Measurements from ENCODE around the gene POU3F1.

Gene POU3F1

GRCh38 chr1:38063616-38064015 is 17.0 kb upstream of the POU3F1 start:
- Histone ChIP-seq H3K4me1 (ENCODE audit: insufficient read depth, poor library complexity, severe bottlenecking) (peaks cover 3% of the 10 kb centered on the region), H3K36me3 (ENCODE audit: low read depth) (no peaks in the 10 kb centered on the region), H3K27ac (ENCODE audit: poor library complexity, severe bottlenecking) (no peak overlapping the region), H3K4me3 (ENCODE audit: severe bottlenecking) (no peak overlapping the region), H3K9me3 (ENCODE audit: severe bottlenecking) (no peaks in the 10 kb centered on the region), H3K27me3 (ENCODE audit: insufficient read depth, poor library complexity, severe bottlenecking) (no peaks in the 10 kb centered on the region)
- no peak for TF ChIP-seq CTCF (IDR thresholded peaks at IDR 0.05; ENCODE audit: poor library complexity, severe bottlenecking)
- no peak for DNase-seq (ENCODE audit: low spot score)
- no peak for ATAC-seq (ENCODE audit: low read depth)

- no peaks in the 10 kb centered on the region for H3K9me3 ChIP-seq (ENCODE audit: severe bottlenecking)
- H3K36me3 ChIP-seq (ENCODE audit: low read depth) = no peaks in the 10 kb centered on the region
- no peak overlapping the region for H3K4me3 ChIP-seq (ENCODE audit: severe bottlenecking)
- DNase-seq (ENCODE audit: low spot score) = no peak
- TF ChIP-seq CTCF (IDR thresholded peaks at IDR 0.05; ENCODE audit: poor library complexity, severe bottlenecking) = no peak
- H3K27me3 ChIP-seq (ENCODE audit: insufficient read depth, poor library complexity, severe bottlenecking) = no peaks in the 10 kb centered on the region
- no peak for ATAC-seq (ENCODE audit: low read depth)
- no peak overlapping the region for H3K27ac ChIP-seq (ENCODE audit: poor library complexity, severe bottlenecking)
- peaks cover 3% of the 10 kb centered on the region for H3K4me1 ChIP-seq (ENCODE audit: insufficient read depth, poor library complexity, severe bottlenecking)
These were observed 16.0 kb upstream of the POU3F1 start for GRCh38 chr1:38062361-38063288.

- no peaks in the 10 kb centered on the region for H3K27me3 ChIP-seq (ENCODE audit: insufficient read depth, poor library complexity, severe bottlenecking)
- H3K4me1 ChIP-seq (ENCODE audit: insufficient read depth, poor library complexity, severe bottlenecking) = peaks cover 3% of the 10 kb centered on the region
- H3K27ac ChIP-seq (ENCODE audit: poor library complexity, severe bottlenecking) = no peak overlapping the region
- no peak overlapping the region for H3K4me3 ChIP-seq (ENCODE audit: severe bottlenecking)
- H3K36me3 ChIP-seq (ENCODE audit: low read depth) = no peaks in the 10 kb centered on the region
- no peak for TF ChIP-seq CTCF (IDR thresholded peaks at IDR 0.05; ENCODE audit: poor library complexity, severe bottlenecking)
- DNase-seq (ENCODE audit: low spot score) (no peak), ATAC-seq (ENCODE audit: low read depth) (no peak)
- no peaks in the 10 kb centered on the region for H3K9me3 ChIP-seq (ENCODE audit: severe bottlenecking)
These were observed 15.3 kb upstream of the POU3F1 start for GRCh38 chr1:38061883-38062328.

- Histone ChIP-seq H3K9me3 (ENCODE audit: severe bottlenecking) (no peaks in the 10 kb centered on the region), H3K36me3 (ENCODE audit: low read depth) (no peaks in the 10 kb centered on the region), H3K4me1 (ENCODE audit: insufficient read depth, poor library complexity, severe bottlenecking) (peaks cover 3% of the 10 kb centered on the region), H3K27me3 (ENCODE audit: insufficient read depth, poor library complexity, severe bottlenecking) (no peaks in the 10 kb centered on the region), H3K4me3 (ENCODE audit: severe bottlenecking) (no peak overlapping the region), H3K27ac (ENCODE audit: poor library complexity, severe bottlenecking) (no peak overlapping the region)
- ATAC-seq (ENCODE audit: low read depth) = no peak
- no peak for TF ChIP-seq CTCF (IDR thresholded peaks at IDR 0.05; ENCODE audit: poor library complexity, severe bottlenecking)
- no peak for DNase-seq (ENCODE audit: low spot score)
These were observed 14.7 kb upstream of the POU3F1 start for GRCh38 chr1:38061290-38061689.

- no peak for DNase-seq (ENCODE audit: low spot score)
- no peak for ATAC-seq (ENCODE audit: low read depth)
- Histone ChIP-seq H3K9me3 (ENCODE audit: severe bottlenecking) (no peaks in the 10 kb centered on the region), H3K27ac (ENCODE audit: poor library complexity, severe bottlenecking) (no peak overlapping the region), H3K27me3 (ENCODE audit: insufficient read depth, poor library complexity, severe bottlenecking) (no peaks in the 10 kb centered on the region), H3K4me1 (ENCODE audit: insufficient read depth, poor library complexity, severe bottlenecking) (peaks cover 3% of the 10 kb centered on the region), H3K4me3 (ENCODE audit: severe bottlenecking) (no peak overlapping the region), H3K36me3 (ENCODE audit: low read depth) (no peaks in the 10 kb centered on the region)
- no peak for TF ChIP-seq CTCF (IDR thresholded peaks at IDR 0.05; ENCODE audit: poor library complexity, severe bottlenecking)
These were observed 13.9 kb upstream of the POU3F1 start for GRCh38 chr1:38060498-38060897.

All from RWPE2 (cell line).